GM19328 (cell line): ENCODE data around the gene CCDC71L.
"Not testable (repeated sequence)": the region's sequence is repeated elsewhere in the genome, so short reads cannot be mapped to it uniquely, and the experiment has no call there.

Experiments
- ATAC-seq: cut with Tn5 transposase; IDR thresholded peaks from one replicate; pipeline ENCODE4 v1.9.1; 2021; ENCODE audit warnings: mild to moderate bottlenecking, moderate library complexity; ENCODE audit not compliant: unreplicated experiment

Gene CCDC71L

GRCh38 chr7:106660862-106661720 lies at the start of gene CCDC71L:
Gene CCDC71L (minus strand): TSS chr7:106661158. CDS start chr7:106660896, 262 bp downstream.
- peak; percentile 77 for ATAC-seq

DNA sequence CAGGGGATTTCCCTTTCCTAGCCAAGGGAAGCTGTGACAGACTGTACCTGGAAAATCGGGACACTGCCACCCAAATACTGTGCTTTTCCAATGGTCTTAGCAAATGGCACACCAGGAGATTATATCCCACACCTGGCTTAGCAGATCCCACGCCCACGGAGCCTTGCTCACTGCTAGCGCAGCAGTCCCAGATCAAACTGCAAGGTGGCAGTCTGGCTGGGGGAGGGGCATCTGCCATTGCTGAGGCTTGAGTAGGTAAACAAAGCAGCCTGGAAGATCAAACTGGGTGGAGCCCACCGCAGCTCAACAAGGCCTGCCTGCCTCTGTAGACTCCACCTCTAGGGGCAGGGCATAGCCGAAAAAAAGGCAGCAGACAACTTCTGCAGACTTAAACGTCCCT lies 48.6 kb upstream of the CCDC71L start:
- not testable (repeated sequence) for ATAC-seq

GRCh38 chr7:106704000-106704840 lies 43.3 kb upstream of the CCDC71L start:
- ATAC-seq: no peak

GRCh38 chr7:106693677-106694353 lies 32.9 kb upstream of the CCDC71L start:
- no peak for ATAC-seq

DNA sequence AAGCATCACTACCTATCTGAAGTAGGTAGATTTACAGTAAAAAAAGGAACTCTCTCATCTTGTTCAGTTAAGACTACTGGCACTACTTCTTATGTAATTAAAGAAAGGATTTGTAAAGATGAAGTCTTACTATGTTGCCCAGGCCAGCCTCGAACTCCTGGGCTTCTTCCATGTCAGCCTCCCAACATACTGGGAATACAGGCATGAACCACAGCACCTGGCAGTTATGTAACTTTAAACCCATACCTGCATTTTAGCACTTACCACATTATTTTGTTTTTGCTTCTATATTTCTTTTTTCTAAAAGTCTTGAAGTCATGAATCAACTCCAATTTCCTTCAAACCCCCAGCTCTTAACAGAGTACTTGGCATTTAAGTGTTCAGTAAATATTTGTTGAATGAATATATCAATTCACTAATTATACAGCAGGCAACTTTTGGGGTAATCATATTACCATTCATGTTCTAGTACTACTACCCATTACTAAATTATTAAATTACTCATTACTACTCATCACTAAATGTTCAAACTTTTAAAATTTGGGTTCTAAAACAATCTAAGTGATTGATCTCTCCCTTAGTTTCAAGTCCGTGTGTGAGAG lies 31.6 kb upstream of the CCDC71L start:
- ATAC-seq: no peak

DNA sequence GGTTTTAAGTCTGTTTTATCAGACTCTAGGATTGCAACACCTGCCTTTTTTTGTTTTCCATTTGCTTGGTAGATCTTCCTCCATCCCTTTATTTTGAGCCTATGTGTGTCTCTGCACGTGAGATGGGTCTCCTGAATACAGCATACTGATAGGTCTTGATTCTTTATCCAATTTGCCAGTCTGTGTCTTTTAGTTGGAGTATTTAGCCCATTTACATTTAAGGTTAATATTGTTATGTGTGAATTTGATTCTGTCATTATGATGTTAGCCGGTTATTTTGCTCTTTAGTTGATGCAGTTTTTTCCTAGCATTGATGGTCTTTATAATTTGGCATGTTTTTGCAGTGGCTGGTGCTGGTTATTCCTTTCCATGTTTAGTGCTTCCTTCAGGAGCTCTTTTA lies 27.2 kb upstream of the CCDC71L start:
- ATAC-seq: not testable (repeated sequence)

GRCh38 chr7:106683941-106684340 lies 23.0 kb upstream of the CCDC71L start:
- ATAC-seq: no peak

DNA sequence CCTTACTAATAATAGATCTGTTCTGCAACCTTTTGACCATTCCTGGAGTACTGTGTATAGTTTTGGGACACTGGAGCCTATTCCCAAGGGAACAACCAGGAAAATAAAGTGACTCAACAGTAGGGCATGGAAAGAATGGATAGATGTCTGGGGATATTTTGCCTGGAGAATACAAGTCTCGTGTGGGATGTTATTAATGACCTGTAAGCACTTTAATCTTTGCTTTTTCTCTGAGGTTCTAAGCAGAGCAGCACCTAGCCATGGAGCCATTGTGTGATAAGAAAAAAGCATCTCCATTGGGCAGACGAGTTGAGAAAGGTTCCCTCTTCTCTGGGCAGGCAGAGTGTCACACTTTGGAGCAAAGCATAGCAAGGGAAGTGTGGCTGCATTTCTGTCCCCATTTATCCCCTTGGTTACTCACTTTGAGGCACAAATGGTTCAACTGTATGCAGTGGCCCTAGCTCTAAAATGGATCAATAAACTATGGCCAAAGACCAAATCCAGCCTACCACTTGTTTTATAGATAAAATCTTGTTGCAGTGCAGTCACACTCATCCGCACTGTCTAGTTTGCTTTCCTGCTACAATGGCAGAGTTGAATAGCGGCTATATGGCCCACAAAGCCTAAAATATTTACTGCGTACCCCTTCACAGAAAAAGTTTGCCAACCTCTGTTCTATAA lies 21.0 kb upstream of the CCDC71L start:
- no peak for ATAC-seq

- ATAC-seq: no peak
These were observed 18.4 kb upstream of the CCDC71L start for GRCh38 chr7:106679153-106679931.

GRCh38 chr7:106678795-106679152 lies 17.8 kb upstream of the CCDC71L start:
- ATAC-seq: no peak

- ATAC-seq: not testable (repeated sequence)
These were observed 15.5 kb upstream of the CCDC71L start for GRCh38 chr7:106676506-106676905.

GRCh38 chr7:106673688-106674087 lies 12.7 kb upstream of the CCDC71L start:
- not testable (repeated sequence) for ATAC-seq

DNA sequence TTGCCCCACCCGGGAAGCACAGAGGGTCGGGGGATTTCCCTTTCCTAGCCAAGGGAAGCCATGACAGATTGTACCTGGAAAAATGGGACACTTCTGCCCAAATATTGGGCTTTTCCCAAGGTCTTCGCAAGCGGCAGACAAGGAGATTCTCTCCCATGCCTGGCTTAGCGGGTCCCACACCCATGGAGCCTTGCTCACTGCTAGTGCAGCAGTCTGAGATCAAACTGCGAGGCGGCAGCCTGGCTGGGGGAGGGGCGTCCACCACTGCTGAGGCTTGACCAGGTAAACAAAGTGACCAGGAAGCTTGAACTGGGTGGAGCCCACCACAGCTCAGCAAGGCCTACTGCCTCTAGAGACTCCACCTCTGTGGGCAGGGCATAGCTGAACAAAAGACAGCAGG lies 11.0 kb upstream of the CCDC71L start:
- ATAC-seq: not testable (repeated sequence)

- ATAC-seq: no peak
These were observed 10.2 kb upstream of the CCDC71L start for GRCh38 chr7:106671160-106671559.

GRCh38 chr7:106668861-106669524 lies 8.0 kb upstream of the CCDC71L start:
- no peak for ATAC-seq

- no peak for ATAC-seq
These were observed 5.4 kb upstream of the CCDC71L start for GRCh38 chr7:106666353-106666752.

- no peak for ATAC-seq
These were observed 3.4 kb upstream of the CCDC71L start for GRCh38 chr7:106664343-106664742.

GRCh38 chr7:106659963-106660861 lies 746 bp downstream of the CCDC71L start:
- ATAC-seq: peak; percentile 55
